WTC11 (cell line): Measurements from ENCODE around the gene CAMTA1. TPM values are rescaled to one million over a fixed set of nuclear protein-coding genes. Genes with fewer than 3 reads are reported as not detected.
A peak's percentile ranks its signal among the peaks of the same experiment; 100 is the strongest.

Source experiments
- ATAC-seq: fragments of 200-7000 bp; cut with Tn5 transposase; 2 replicates; pipeline ENCODE4 v1.10.0; 2021; ENCODE audit warnings: mild to moderate bottlenecking, moderate library complexity
- CTCF ChIA-PET: fragments of 300-600 bp; sonication (Branson Sonifier 250); formaldehyde crosslinking; loops from one replicate; lab custom pipeline; 2021; ENCODE audit warnings: antibody characterized with exemption; lab: Charles Lee
- POLR2A ChIA-PET: fragments of 350-600 bp; sonication (Branson Sonifier 250); formaldehyde crosslinking; loops from one replicate; lab custom pipeline; 2021; ENCODE audit warnings: antibody characterized with exemption; lab: Charles Lee
- DNase-seq: peaks from one replicate; pipeline ENCODE4 v3.0.0; 2021; ENCODE audit warnings: low spot score
- H3K27ac Mint-ChIP-seq: 2 replicates; pipeline ENCODE4 v1.8.0; 2021; ENCODE audit warnings: mixed read lengths
- H3K27me3 Mint-ChIP-seq: 2 replicates; pipeline ENCODE4 v1.8.0; 2021; ENCODE audit warnings: low read depth, mild to moderate bottlenecking, moderate library complexity, mixed read lengths
- H3K36me3 Mint-ChIP-seq: 2 replicates; pipeline ENCODE4 v1.8.0; 2021; ENCODE audit warnings: mixed read lengths
- H3K4me1 Mint-ChIP-seq: 2 replicates; pipeline ENCODE4 v1.8.0; 2022; ENCODE audit warnings: mixed read lengths
- H3K4me3 Mint-ChIP-seq: 2 replicates; pipeline ENCODE4 v1.8.0; 2021; ENCODE audit warnings: mild to moderate bottlenecking, moderate library complexity, mixed read lengths
- H3K9me3 Mint-ChIP-seq: 2 replicates; pipeline ENCODE4 v1.8.0; 2021; ENCODE audit warnings: mixed read lengths
- ESRRA ChIP-seq: sonication (generic); formaldehyde crosslinking; IDR thresholded peaks from 2 replicates; pipeline ENCODE4 v1.8.1; 2022; ENCODE audit warnings: mild to moderate bottlenecking, missing genetic modification reagents, borderline replicate concordance
- FOXJ3 ChIP-seq: sonication (generic); formaldehyde crosslinking; IDR thresholded peaks from 2 replicates; pipeline ENCODE4 v1.9.0; 2021; ENCODE audit warnings: missing genetic modification reagents, mild to moderate bottlenecking, borderline replicate concordance
- NR1H2 ChIP-seq: sonication (generic); formaldehyde crosslinking; IDR thresholded peaks from 2 replicates; pipeline ENCODE4 v1.9.0; 2021; ENCODE audit warnings: mild to moderate bottlenecking, moderate library complexity, missing genetic modification reagents
- OVOL2 ChIP-seq: fragments of 250-450 bp; sonication (Bioruptor Pico); IDR thresholded peaks from 2 replicates; pipeline ENCODE4 v1.9.0; 2021; ENCODE audit warnings: mild to moderate bottlenecking, borderline replicate concordance
- RELA ChIP-seq: sonication (generic); formaldehyde crosslinking; IDR thresholded peaks from 2 replicates; pipeline ENCODE4 v1.8.1; 2022; ENCODE audit warnings: missing genetic modification reagents, mild to moderate bottlenecking, borderline replicate concordance
- TCF7 ChIP-seq: sonication (generic); formaldehyde crosslinking; IDR thresholded peaks from 2 replicates; pipeline ENCODE4 v1.8.0; 2022; ENCODE audit warnings: mild to moderate bottlenecking, low read depth, missing genetic modification reagents, moderate library complexity
- ZNF263 ChIP-seq: sonication (generic); formaldehyde crosslinking; IDR thresholded peaks from 2 replicates; pipeline ENCODE4 v1.8.1; 2022; ENCODE audit warnings: low read depth, mild to moderate bottlenecking, moderate library complexity, missing genetic modification reagents
- ZNF423 ChIP-seq: fragments of 250-450 bp; sonication (Bioruptor Pico); IDR thresholded peaks from 2 replicates; pipeline ENCODE4 v2.1.2; 2022; ENCODE audit warnings: mild to moderate bottlenecking, moderate library complexity
- total RNA-seq: library from RNA; stranded (reverse); gene quantifications from 3 replicates; pipeline ENCODE4 v1.2.3, GENCODE V29; 2021
- TF ChIP-seq, protein P1 (sequence below): sonication (generic); formaldehyde crosslinking; IDR thresholded peaks from 2 replicates; pipeline ENCODE4 v1.8.0; 2022; ENCODE audit warnings: missing genetic modification reagents
- TF ChIP-seq, protein P2 (sequence below): fragments of 250-450 bp; sonication (Bioruptor Pico); IDR thresholded peaks from 2 replicates; pipeline ENCODE4 v2.1.2; 2022; ENCODE audit warnings: mild to moderate bottlenecking, moderate library complexity
- TF ChIP-seq, protein P3 (sequence below): sonication (generic); formaldehyde crosslinking; IDR thresholded peaks from 2 replicates; pipeline ENCODE4 v1.8.1; 2023; ENCODE audit warnings: mild to moderate bottlenecking, missing genetic modification reagents, borderline replicate concordance
- TF ChIP-seq, protein P4 (sequence below): fragments of 250-450 bp; sonication (Bioruptor Pico); IDR thresholded peaks from 2 replicates; pipeline ENCODE4 v1.9.0; 2021; ENCODE audit warnings: moderate library complexity, mild to moderate bottlenecking, inconsistent platforms, borderline replicate concordance
- TF ChIP-seq, protein P5 (sequence below): sonication (generic); formaldehyde crosslinking; IDR thresholded peaks from 2 replicates; pipeline ENCODE4 v1.8.0; 2022; ENCODE audit warnings: mild to moderate bottlenecking, missing genetic modification reagents

CAMTA1 gene
- total RNA-seq, 1 experiment from 2014 or later: 86.4 TPM

DNA sequence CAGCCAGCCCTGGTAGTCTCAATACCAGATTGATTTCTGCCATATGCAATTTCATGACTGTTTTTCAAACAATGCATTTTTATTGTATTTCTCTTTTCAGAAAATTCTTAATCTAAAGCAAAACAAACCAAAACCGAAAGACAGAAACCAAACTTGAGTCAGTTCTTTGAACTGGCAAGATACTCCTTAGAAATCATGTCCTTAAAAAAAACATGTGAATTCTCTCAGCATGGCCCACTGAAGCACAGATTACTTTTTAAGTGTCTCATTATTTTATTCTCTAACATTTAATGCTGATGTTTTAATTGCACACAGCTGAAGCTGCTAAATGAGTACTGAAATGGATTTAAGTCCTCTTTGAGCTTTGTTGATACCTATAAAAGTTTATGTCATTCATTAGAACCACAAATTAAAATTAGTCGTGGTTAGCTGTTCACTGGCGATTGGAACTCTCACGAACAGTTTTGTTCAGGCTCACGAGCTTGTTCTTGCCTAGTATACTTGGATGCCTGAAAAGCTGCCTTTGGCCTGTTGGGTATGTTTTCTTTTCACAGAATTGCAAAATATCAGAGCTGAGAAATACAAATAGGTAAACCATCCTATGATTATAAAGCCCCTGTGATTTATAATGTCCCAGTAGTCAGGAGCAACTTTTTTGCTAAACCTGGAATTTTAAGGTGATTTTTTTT, 87.5 kb downstream of the CAMTA1 start (continued):
- TF ChIP-seq, protein P1, sequence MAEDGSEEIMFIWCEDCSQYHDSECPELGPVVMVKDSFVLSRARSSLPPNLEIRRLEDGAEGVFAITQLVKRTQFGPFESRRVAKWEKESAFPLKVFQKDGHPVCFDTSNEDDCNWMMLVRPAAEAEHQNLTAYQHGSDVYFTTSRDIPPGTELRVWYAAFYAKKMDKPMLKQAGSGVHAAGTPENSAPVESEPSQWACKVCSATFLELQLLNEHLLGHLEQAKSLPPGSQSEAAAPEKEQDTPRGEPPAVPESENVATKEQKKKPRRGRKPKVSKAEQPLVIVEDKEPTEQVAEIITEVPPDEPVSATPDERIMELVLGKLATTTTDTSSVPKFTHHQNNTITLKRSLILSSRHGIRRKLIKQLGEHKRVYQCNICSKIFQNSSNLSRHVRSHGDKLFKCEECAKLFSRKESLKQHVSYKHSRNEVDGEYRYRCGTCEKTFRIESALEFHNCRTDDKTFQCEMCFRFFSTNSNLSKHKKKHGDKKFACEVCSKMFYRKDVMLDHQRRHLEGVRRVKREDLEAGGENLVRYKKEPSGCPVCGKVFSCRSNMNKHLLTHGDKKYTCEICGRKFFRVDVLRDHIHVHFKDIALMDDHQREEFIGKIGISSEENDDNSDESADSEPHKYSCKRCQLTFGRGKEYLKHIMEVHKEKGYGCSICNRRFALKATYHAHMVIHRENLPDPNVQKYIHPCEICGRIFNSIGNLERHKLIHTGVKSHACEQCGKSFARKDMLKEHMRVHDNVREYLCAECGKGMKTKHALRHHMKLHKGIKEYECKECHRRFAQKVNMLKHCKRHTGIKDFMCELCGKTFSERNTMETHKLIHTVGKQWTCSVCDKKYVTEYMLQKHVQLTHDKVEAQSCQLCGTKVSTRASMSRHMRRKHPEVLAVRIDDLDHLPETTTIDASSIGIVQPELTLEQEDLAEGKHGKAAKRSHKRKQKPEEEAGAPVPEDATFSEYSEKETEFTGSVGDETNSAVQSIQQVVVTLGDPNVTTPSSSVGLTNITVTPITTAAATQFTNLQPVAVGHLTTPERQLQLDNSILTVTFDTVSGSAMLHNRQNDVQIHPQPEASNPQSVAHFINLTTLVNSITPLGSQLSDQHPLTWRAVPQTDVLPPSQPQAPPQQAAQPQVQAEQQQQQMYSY (CRISPR knock-in tag): no peak
- TF ChIP-seq ESRRA (CRISPR knock-in tag) (no peak), NR1H2 (CRISPR knock-in tag) (no peak), FOXJ3 (CRISPR knock-in tag) (no peak), OVOL2 (no peak)
- TF ChIP-seq, protein P2, sequence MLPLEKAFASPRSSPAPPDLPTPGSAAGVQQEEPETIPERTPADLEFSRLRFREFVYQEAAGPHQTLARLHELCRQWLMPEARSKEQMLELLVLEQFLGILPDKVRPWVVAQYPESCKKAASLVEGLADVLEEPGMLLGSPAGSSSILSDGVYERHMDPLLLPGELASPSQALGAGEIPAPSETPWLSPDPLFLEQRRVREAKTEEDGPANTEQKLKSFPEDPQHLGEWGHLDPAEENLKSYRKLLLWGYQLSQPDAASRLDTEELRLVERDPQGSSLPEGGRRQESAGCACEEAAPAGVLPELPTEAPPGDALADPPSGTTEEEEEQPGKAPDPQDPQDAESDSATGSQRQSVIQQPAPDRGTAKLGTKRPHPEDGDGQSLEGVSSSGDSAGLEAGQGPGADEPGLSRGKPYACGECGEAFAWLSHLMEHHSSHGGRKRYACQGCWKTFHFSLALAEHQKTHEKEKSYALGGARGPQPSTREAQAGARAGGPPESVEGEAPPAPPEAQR (CRISPR knock-in tag): no peak
- TF ChIP-seq, protein P3, sequence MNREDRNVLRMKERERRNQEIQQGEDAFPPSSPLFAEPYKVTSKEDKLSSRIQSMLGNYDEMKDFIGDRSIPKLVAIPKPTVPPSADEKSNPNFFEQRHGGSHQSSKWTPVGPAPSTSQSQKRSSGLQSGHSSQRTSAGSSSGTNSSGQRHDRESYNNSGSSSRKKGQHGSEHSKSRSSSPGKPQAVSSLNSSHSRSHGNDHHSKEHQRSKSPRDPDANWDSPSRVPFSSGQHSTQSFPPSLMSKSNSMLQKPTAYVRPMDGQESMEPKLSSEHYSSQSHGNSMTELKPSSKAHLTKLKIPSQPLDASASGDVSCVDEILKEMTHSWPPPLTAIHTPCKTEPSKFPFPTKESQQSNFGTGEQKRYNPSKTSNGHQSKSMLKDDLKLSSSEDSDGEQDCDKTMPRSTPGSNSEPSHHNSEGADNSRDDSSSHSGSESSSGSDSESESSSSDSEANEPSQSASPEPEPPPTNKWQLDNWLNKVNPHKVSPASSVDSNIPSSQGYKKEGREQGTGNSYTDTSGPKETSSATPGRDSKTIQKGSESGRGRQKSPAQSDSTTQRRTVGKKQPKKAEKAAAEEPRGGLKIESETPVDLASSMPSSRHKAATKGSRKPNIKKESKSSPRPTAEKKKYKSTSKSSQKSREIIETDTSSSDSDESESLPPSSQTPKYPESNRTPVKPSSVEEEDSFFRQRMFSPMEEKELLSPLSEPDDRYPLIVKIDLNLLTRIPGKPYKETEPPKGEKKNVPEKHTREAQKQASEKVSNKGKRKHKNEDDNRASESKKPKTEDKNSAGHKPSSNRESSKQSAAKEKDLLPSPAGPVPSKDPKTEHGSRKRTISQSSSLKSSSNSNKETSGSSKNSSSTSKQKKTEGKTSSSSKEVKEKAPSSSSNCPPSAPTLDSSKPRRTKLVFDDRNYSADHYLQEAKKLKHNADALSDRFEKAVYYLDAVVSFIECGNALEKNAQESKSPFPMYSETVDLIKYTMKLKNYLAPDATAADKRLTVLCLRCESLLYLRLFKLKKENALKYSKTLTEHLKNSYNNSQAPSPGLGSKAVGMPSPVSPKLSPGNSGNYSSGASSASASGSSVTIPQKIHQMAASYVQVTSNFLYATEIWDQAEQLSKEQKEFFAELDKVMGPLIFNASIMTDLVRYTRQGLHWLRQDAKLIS (CRISPR knock-in tag): no peak
- TF ChIP-seq, protein P4, sequence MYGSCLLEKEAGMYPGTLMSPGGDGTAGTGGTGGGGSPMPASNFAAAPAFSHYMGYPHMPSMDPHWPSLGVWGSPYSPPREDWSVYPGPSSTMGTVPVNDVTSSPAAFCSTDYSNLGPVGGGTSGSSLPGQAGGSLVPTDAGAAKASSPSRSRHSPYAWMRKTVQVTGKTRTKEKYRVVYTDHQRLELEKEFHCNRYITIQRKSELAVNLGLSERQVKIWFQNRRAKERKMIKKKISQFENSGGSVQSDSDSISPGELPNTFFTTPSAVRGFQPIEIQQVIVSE (CRISPR knock-in tag): no peak

DNA sequence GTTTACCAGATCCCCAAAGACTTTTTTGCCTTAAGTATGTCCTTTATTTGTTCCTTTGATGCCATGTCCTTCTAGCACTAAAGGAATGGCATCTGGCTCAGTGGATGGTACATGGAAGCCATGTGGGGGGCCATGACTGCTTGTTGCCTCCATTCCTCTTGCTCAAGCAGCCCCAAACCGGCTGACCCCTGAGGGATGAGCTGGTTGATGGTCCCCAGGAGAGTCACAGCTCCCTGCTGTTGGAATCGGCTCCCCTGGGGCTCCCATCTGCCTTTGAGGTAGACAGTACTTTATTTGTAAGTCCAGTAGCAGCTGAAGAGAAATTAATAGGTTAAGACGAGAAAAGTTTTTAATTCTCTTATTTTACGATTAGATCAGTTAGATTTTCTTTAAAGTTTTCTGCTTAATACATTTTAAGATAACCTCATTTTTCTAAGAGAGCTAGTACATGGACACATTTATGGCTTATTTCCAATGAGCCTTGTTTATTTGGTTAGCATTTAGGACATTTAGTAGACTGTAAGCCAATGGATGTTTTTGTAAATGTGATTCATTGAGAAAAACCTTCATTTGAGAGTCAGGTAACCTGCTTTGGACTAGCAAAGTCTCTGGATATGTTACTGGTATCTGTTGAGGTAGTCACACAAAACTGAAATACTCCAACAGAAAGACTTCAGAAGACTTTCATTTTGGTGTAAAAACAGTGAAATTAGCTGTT, 88.2 kb downstream of the CAMTA1 start:
- POLR2A ChIA-PET: no interaction called here
- DNase-seq: peak; percentile 28
- peak; percentile 32; the same call in 1 of the 2 replicates for TF ChIP-seq ZNF423 (CRISPR knock-in tag)
- TF ChIP-seq TCF7 (CRISPR knock-in tag): no peak
- no peak for TF ChIP-seq ZNF263 (CRISPR knock-in tag)
- no peak for TF ChIP-seq RELA
- TF ChIP-seq, protein P5, sequence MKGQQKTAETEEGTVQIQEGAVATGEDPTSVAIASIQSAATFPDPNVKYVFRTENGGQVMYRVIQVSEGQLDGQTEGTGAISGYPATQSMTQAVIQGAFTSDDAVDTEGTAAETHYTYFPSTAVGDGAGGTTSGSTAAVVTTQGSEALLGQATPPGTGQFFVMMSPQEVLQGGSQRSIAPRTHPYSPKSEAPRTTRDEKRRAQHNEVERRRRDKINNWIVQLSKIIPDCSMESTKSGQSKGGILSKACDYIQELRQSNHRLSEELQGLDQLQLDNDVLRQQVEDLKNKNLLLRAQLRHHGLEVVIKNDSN (CRISPR knock-in tag): no peak
- TF ChIP-seq, all 79 proteins: peak for 1
- CTCF ChIA-PET: interaction anchor here (1.7 kb wide), 1 partner anchor 197 kb away, joined by 5 read pairs; no protein-coding TSS in a partner anchor
- Mint-ChIP-seq H3K36me3 (no peaks in the 10 kb centered on the region; the same call in 1 of the 2 replicates), H3K4me3 (no peak overlapping the region), H3K9me3 (no peaks in the 10 kb centered on the region), H3K27ac (no peak overlapping the region), H3K4me1 (peaks cover 31% of the 10 kb centered on the region), H3K27me3 (no peaks in the 10 kb centered on the region)
- ATAC-seq: no peak
